Measurements from ENCODE around the gene IFIT1.
A peak's percentile ranks its signal among the peaks of the same experiment; 100 is the strongest.
"Not testable (repeated sequence)": the region's sequence is repeated elsewhere in the genome, so short reads cannot be mapped to it uniquely, and the experiment has no call there.

Gene IFIT1

DNA sequence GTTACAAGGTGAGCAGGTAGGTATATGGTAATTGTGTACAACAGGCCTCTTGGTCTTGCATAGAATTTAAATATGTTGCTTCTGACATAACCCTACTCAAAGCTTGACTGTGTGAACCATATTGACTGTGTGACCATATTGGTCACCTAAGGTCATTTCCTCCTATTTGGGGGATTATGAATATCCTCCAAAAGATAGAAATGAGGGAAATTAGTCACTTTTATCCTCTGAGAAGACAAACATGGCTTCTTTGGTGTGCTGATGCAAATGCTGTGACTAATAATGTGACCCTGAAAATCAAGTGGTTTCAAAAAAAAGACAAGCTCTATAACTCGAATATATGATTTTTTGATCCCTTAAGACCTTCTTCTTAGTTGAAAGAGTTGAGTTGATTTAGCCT is 49.9 kb downstream of the IFIT1 start:
- H3K4me3 ChIP-seq (ENCODE audit: low read length), result no peak overlapping the region
- no peak for DNase-seq (ENCODE audit: low read depth)
- TF ChIP-seq, protein P1, sequence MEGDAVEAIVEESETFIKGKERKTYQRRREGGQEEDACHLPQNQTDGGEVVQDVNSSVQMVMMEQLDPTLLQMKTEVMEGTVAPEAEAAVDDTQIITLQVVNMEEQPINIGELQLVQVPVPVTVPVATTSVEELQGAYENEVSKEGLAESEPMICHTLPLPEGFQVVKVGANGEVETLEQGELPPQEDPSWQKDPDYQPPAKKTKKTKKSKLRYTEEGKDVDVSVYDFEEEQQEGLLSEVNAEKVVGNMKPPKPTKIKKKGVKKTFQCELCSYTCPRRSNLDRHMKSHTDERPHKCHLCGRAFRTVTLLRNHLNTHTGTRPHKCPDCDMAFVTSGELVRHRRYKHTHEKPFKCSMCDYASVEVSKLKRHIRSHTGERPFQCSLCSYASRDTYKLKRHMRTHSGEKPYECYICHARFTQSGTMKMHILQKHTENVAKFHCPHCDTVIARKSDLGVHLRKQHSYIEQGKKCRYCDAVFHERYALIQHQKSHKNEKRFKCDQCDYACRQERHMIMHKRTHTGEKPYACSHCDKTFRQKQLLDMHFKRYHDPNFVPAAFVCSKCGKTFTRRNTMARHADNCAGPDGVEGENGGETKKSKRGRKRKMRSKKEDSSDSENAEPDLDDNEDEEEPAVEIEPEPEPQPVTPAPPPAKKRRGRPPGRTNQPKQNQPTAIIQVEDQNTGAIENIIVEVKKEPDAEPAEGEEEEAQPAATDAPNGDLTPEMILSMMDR (IDR thresholded peaks at IDR 0.05; ENCODE audit: insufficient read depth, low read depth, low read length, missing control alignments), result no peak

GRCh38 chr10:89444819-89445218 is 52.4 kb downstream of the IFIT1 start:
- H3K4me3 ChIP-seq (ENCODE audit: low read length), result not testable (repeated sequence)

DNA sequence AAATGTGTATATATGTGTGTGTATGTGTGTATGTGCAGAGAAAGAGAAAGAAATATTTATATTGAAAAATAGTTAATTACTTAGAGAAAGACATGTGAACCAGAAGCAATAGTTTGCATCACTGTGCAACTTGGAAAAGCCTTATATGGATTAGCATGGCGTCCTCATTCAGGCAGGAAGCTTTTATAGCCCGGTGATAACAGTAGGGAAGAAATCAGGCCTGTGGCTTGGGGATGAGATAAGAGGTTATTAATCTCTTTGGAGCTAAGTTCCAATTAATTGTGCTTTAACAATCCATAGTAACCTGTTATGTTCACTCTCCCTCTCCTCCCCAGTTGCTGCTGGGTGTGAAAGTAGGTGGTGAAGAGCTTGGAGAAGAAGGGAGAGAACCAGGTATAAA is 58.5 kb downstream of the IFIT1 start:
- DNase-seq (ENCODE audit: low read depth), result no peak
- TF ChIP-seq, protein P1 (IDR thresholded peaks at IDR 0.05; ENCODE audit: insufficient read depth, low read depth, low read length, missing control alignments), result no peak
- no peak overlapping the region for H3K4me3 ChIP-seq (ENCODE audit: low read length)

More at GRCh38 chr10:89444819-89445218, 52.4 kb downstream of the IFIT1 start:
- DNase-seq (ENCODE audit: low read depth), result not testable (repeated sequence)

DNA sequence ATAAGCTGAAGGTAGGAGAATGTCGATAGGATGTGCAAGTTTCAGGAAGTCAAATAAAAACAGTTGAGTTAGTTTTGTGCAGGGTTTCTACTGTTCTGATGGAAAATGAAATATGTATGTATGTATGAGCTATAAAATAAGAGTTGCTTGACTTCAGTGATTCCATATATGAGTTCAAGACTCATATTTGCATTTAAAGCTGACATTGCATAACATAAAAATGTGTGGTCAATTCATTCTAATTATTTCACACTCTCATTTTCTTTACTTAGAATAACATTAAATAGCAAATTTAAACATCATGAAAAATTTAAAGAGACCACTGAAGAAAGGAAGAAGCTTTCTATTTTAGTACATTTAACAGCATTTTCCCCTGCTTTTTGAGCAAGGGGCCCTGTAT is 59.8 kb downstream of the IFIT1 start:
- no peak for DNase-seq (ENCODE audit: low read depth)
- TF ChIP-seq, protein P1 (IDR thresholded peaks at IDR 0.05; ENCODE audit: insufficient read depth, low read depth, low read length, missing control alignments), result no peak

DNA sequence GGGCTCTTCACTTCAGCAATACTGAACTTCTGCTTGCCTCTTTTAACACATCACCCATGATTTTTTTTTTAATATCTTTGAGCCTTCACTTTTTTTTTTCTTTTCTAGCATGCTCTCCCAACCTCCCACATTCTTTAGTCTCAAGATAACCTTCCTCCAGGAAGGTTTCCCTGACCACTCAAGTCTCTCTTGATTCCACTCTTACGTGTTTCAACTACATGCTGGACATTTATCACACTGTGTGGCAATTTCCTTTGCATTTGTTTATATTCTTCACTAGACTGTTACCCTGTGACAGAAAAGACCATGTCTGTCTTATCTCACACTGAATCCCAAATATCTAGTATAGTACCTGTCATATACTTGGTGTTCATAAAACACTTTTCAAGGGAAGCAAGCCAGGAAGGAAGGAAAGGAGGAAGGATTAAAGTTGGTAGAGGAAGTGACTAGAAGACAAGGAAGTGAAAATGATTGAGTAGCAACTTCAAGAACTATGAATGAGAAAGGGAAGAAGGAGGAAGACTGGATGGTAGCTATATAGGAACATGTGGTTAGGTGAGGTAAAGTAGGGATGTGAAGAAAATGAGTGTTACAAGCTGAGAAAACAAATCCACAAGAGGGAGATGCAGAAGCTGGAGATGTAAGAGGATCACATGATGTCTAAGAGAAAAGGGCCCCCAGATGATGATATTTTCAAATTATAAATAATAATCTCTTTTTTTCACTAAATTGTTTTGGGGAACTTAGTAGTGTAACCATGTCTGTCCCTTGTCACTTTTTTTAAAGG is 62.3 kb downstream of the IFIT1 start:
- TF ChIP-seq, protein P1 (IDR thresholded peaks at IDR 0.05; ENCODE audit: insufficient read depth, low read depth, low read length, missing control alignments), result peak; percentile 8
- H3K4me3 ChIP-seq (ENCODE audit: low read length), result no peak overlapping the region
- no peak for DNase-seq (ENCODE audit: low read depth)

More for the DNA sequence above, 59.8 kb downstream of the IFIT1 start:
- H3K4me3 ChIP-seq (ENCODE audit: low read length), result no peak overlapping the region

Data from epithelial cell of esophagus (primary cell).